Measurements from ENCODE around the gene RPS6KA3. TPM values are rescaled to one million over a fixed set of nuclear protein-coding genes. Genes with fewer than 3 reads are reported as not detected.

The RPS6KA3 gene
- total RNA-seq = 10 to 100 TPM; 80.2 to 82.0 TPM

GRCh38 chrX:20266810-20267606, at the start of gene RPS6KA3:
RPS6KA3 (minus strand) TSS chrX:20266909; CDS start chrX:20266632, 277 bp downstream.
- Mint-ChIP-seq H3K27ac (peak within 1 kb of the TSS; percentile 97), H3K36me3 (ENCODE audit: low read depth) (peaks cover 7% of the 10 kb centered on the region), H3K9me3 (ENCODE audit: insufficient read depth) (no peaks in the 10 kb centered on the region), H3K27me3 (ENCODE audit: low read depth) (no peaks in the 10 kb centered on the region), H3K4me1 (ENCODE audit: low read depth) (peaks cover 18% of the 10 kb centered on the region), H3K4me3 (peak within 1 kb of the TSS; percentile 97)
- ATAC-seq (peak; percentile 88), DNase-seq (peak; percentile 92)
- ChIA-PET CTCF (interaction anchor here (1.9 kb wide), 1 partner anchor 14 kb away, joined by 5 read pairs; no protein-coding TSS in a partner anchor), POLR2A (interaction anchor here (0.6 to 1.8 kb wide), 2 partner anchors 11 to 171 kb away, joined by 3 to 10 read pairs; no protein-coding TSS in a partner anchor)

GRCh38 chrX:20315140-20315539, 48.4 kb upstream of the RPS6KA3 start:
- no peaks in the 10 kb centered on the region for H3K36me3 Mint-ChIP-seq (ENCODE audit: low read depth)
- H3K27ac Mint-ChIP-seq = peak overlapping the region; percentile 76
- H3K4me1 Mint-ChIP-seq (ENCODE audit: low read depth) = peaks cover 8% of the 10 kb centered on the region
- ChIA-PET POLR2A (no interaction called here), CTCF (interaction anchor here (1.2 kb wide), 1 partner anchor 19 kb away, joined by 3 read pairs; no protein-coding TSS in a partner anchor)
- H3K9me3 Mint-ChIP-seq (ENCODE audit: insufficient read depth) = no peaks in the 10 kb centered on the region
- no peak for ATAC-seq
- H3K27me3 Mint-ChIP-seq (ENCODE audit: low read depth) = no peaks in the 10 kb centered on the region
- no peak overlapping the region for H3K4me3 Mint-ChIP-seq
- no peak for DNase-seq

DNA sequence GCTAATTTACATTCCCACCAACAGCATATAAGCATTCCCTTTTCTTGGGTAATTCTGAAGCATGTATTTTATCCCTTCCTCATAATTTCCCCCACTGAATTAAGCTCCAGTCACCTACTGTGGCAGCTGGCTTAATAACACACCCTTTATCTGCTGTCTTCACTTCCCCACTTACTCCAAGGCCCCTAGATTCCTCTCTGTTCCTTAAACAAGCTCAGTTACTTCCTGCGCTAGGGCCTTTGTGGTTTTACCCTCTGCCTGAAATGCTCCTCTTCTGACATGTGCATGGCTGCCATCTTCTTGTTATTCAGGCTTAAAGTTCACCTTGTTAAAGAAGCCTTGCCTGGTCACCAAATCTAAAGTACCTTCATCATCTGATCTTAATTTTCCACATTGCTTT, 47.2 kb upstream of the RPS6KA3 start:
- no peaks in the 10 kb centered on the region for H3K9me3 Mint-ChIP-seq (ENCODE audit: insufficient read depth)
- H3K27me3 Mint-ChIP-seq (ENCODE audit: low read depth) = no peaks in the 10 kb centered on the region
- H3K4me1 Mint-ChIP-seq (ENCODE audit: low read depth) = peaks cover 8% of the 10 kb centered on the region
- DNase-seq (no peak), ATAC-seq (no peak)
- H3K36me3 Mint-ChIP-seq (ENCODE audit: low read depth) = no peaks in the 10 kb centered on the region
- H3K4me3 Mint-ChIP-seq = no peak overlapping the region
- ChIA-PET POLR2A (no interaction called here), CTCF (interaction anchor here (0.7 kb wide), 1 partner anchor 12 kb away, joined by 3 read pairs; no protein-coding TSS in a partner anchor)
- no peak overlapping the region for H3K27ac Mint-ChIP-seq

- ATAC-seq (no peak), DNase-seq (no peak)
- POLR2A ChIA-PET = no interaction called here
- Mint-ChIP-seq H3K4me3 (no peak overlapping the region), H3K27me3 (ENCODE audit: low read depth) (no peaks in the 10 kb centered on the region), H3K4me1 (ENCODE audit: low read depth) (peaks cover 8% of the 10 kb centered on the region), H3K36me3 (ENCODE audit: low read depth) (no peaks in the 10 kb centered on the region), H3K9me3 (ENCODE audit: insufficient read depth) (no peaks in the 10 kb centered on the region), H3K27ac (no peak overlapping the region)
- CTCF ChIA-PET = no interaction called here
Measured at GRCh38 chrX:20312018-20312417, 45.3 kb upstream of the RPS6KA3 start.

DNA sequence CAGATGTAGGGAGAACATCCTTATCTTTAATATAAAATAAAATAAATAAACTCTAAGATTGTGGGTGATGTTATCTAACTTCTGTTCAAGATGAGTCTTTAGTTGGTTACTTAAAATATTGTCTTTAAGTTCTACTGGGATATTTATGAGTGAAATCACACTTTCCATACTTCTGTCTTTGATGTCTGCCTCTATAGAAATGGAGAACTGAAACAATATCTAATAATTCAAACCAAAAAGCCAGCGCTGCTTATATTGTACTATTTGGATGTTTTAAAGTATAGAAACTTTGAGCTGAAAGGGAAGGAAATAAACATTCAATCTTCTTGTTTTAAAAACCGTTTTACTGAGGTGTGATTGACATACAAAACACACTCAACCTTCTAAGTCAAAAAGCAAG, 44.8 kb upstream of the RPS6KA3 start:
- H3K4me1 Mint-ChIP-seq (ENCODE audit: low read depth) = peaks cover 8% of the 10 kb centered on the region
- DNase-seq = no peak
- ChIA-PET CTCF (no interaction called here), POLR2A (no interaction called here)
- no peaks in the 10 kb centered on the region for H3K27me3 Mint-ChIP-seq (ENCODE audit: low read depth)
- H3K4me3 Mint-ChIP-seq = no peak overlapping the region
- no peaks in the 10 kb centered on the region for H3K36me3 Mint-ChIP-seq (ENCODE audit: low read depth)
- no peak for ATAC-seq
- H3K9me3 Mint-ChIP-seq (ENCODE audit: insufficient read depth) = no peaks in the 10 kb centered on the region
- H3K27ac Mint-ChIP-seq = no peak overlapping the region

- CTCF ChIA-PET = no interaction called here
- H3K4me1 Mint-ChIP-seq (ENCODE audit: low read depth) = peaks cover 3% of the 10 kb centered on the region
- H3K27me3 Mint-ChIP-seq (ENCODE audit: low read depth) = no peaks in the 10 kb centered on the region
- DNase-seq = no peak
- no peak overlapping the region for H3K27ac Mint-ChIP-seq
- no peak for ATAC-seq
- POLR2A ChIA-PET = no interaction called here
- no peaks in the 10 kb centered on the region for H3K9me3 Mint-ChIP-seq (ENCODE audit: insufficient read depth)
- no peaks in the 10 kb centered on the region for H3K36me3 Mint-ChIP-seq (ENCODE audit: low read depth)
- H3K4me3 Mint-ChIP-seq = no peak overlapping the region
Measured at GRCh38 chrX:20309806-20310205, 43.1 kb upstream of the RPS6KA3 start.

GRCh38 chrX:20306668-20307067, 40.0 kb upstream of the RPS6KA3 start:
- CTCF ChIA-PET = no interaction called here
- H3K9me3 Mint-ChIP-seq (ENCODE audit: insufficient read depth) = no peaks in the 10 kb centered on the region

DNA sequence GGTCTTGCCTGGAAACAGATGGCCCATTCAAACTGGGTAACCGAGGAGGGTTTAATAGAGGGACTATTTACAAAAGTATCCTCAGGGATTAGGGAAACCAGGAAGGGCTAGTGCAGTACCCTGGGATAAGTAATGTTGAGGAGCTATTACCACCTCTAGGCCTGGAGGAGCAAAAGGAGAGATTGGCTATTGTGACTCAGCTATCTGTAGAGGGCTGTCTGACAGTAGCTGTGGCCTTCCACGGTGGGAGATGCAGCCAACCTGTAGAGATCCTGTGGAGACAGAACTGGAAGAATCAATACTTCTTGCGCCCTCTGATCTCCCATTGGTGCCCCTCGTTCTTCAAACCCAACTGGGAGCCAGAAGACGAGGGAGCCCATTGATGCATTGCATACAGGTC, 34.1 kb upstream of the RPS6KA3 start:
- peak; percentile 21 for DNase-seq
- ATAC-seq = peak; percentile 60
- Mint-ChIP-seq H3K27ac (no peak overlapping the region), H3K4me3 (no peak overlapping the region), H3K27me3 (ENCODE audit: low read depth) (peaks cover 11% of the 10 kb centered on the region), H3K9me3 (ENCODE audit: insufficient read depth) (no peaks in the 10 kb centered on the region), H3K4me1 (ENCODE audit: low read depth) (peaks cover 6% of the 10 kb centered on the region), H3K36me3 (ENCODE audit: low read depth) (no peaks in the 10 kb centered on the region)
- ChIA-PET CTCF (interaction anchor here (1.0 kb wide), 1 partner anchor 146 kb away, joined by 3 read pairs; no protein-coding TSS in a partner anchor), POLR2A (no interaction called here)

More at GRCh38 chrX:20306668-20307067, 40.0 kb upstream of the RPS6KA3 start:
- DNase-seq = no peak
- no peaks in the 10 kb centered on the region for H3K4me1 Mint-ChIP-seq (ENCODE audit: low read depth)
- H3K4me3 Mint-ChIP-seq = no peak overlapping the region
- no peak overlapping the region for H3K27ac Mint-ChIP-seq
- H3K36me3 Mint-ChIP-seq (ENCODE audit: low read depth) = no peaks in the 10 kb centered on the region
- POLR2A ChIA-PET = no interaction called here
- ATAC-seq = no peak
- no peaks in the 10 kb centered on the region for H3K27me3 Mint-ChIP-seq (ENCODE audit: low read depth)

DNA sequence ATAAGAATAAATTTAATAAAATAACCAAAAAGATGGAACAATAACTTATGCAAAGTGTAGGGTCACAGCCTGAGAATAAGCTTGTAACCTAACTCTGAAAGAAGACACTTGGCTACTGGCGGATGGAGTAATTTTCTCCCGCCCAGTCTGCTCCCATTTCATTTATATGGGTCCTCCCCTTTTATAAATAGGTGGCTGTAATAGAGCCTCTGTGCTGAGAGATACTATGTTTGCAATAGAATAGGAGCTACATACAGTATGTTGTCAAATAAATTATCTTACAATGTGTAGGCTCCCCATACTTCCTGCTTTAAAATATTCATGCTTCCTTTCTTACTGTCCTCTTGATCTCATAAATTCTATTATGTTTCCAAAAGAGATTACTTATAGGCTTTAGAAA, 28.2 kb upstream of the RPS6KA3 start:
- Mint-ChIP-seq H3K4me1 (ENCODE audit: low read depth) (peaks cover 6% of the 10 kb centered on the region), H3K9me3 (ENCODE audit: insufficient read depth) (no peaks in the 10 kb centered on the region), H3K36me3 (ENCODE audit: low read depth) (no peaks in the 10 kb centered on the region), H3K27ac (no peak overlapping the region), H3K27me3 (ENCODE audit: low read depth) (peaks cover 11% of the 10 kb centered on the region), H3K4me3 (no peak overlapping the region)
- CTCF ChIA-PET = no interaction called here
- DNase-seq (no peak), ATAC-seq (no peak)
- POLR2A ChIA-PET = no interaction called here

DNA sequence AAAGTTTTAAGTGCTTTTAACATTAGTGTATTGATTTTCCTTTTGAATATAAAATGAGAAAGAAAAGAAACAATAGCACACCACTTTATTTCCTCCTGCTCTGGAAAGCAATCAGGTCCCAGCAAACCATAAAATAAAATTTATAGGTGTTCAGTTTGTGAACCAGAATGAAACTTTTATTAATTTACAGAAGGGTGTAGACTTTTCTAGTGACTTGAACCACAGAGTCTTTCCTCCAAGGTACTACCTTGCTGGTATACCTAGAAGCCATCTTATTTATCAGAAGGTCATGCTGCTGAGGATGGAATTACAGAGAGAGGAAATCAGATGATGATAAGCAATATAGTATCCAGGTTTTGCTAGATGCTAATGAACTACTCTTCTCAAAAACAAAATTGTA, 27.6 kb upstream of the RPS6KA3 start:
- ChIA-PET CTCF (no interaction called here), POLR2A (no interaction called here)
- Mint-ChIP-seq H3K27me3 (ENCODE audit: low read depth) (peaks cover 11% of the 10 kb centered on the region), H3K36me3 (ENCODE audit: low read depth) (no peaks in the 10 kb centered on the region), H3K9me3 (ENCODE audit: insufficient read depth) (no peaks in the 10 kb centered on the region), H3K4me3 (no peak overlapping the region), H3K4me1 (ENCODE audit: low read depth) (peaks cover 6% of the 10 kb centered on the region), H3K27ac (no peak overlapping the region)
- ATAC-seq (no peak), DNase-seq (no peak)

DNA sequence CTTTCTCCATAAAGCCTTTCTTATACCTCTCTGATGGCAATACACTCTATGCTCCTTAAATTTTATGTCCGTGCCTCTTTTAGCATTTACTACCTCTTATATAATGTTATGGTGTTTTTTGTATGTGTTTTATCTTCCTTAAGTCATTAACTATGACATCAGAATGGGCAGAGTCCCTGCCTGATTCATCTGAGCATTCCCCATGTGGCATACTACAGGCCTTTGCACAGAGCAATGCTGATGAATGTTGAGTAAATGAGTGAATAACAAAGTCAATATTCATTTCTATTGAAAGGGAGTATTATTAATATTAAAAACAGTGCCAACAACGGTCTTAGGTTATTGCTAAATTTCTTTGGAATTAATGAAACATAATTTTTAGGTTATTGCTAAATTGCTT, 18.8 kb upstream of the RPS6KA3 start:
- CTCF ChIA-PET = no interaction called here
- Mint-ChIP-seq H3K27ac (no peak overlapping the region), H3K4me1 (ENCODE audit: low read depth) (no peaks in the 10 kb centered on the region), H3K27me3 (ENCODE audit: low read depth) (no peaks in the 10 kb centered on the region), H3K4me3 (no peak overlapping the region), H3K9me3 (ENCODE audit: insufficient read depth) (no peaks in the 10 kb centered on the region), H3K36me3 (ENCODE audit: low read depth) (no peaks in the 10 kb centered on the region)
- no peak for DNase-seq
- no peak for ATAC-seq
- POLR2A ChIA-PET = no interaction called here

- Mint-ChIP-seq H3K4me3 (no peak overlapping the region), H3K9me3 (ENCODE audit: insufficient read depth) (no peaks in the 10 kb centered on the region), H3K36me3 (ENCODE audit: low read depth) (no peaks in the 10 kb centered on the region), H3K27ac (no peak overlapping the region), H3K27me3 (ENCODE audit: low read depth) (no peaks in the 10 kb centered on the region), H3K4me1 (ENCODE audit: low read depth) (no peaks in the 10 kb centered on the region)
- ChIA-PET CTCF (no interaction called here), POLR2A (no interaction called here)
- DNase-seq = no peak
- no peak for ATAC-seq
Measured at GRCh38 chrX:20284992-20285391, 18.3 kb upstream of the RPS6KA3 start.

DNA sequence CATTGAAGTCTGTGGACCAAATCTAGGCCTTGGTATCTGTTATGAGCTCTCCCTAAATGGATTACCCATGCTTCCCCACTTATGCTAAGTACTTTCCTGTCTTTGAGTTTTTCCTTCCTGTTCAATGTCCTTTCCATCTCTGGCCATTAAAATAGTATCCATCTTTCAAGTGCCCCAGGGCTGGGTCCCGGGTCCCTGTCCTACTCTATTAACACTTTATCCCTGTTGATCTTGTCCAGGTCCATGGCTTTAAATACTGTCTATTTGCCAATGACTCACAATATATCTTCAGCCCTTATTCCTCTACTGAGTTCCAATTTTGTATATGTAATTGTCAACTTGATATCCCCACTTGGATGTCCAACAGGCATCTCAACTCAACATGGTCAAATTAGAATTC, 17.7 kb upstream of the RPS6KA3 start:
- no peaks in the 10 kb centered on the region for H3K36me3 Mint-ChIP-seq (ENCODE audit: low read depth)
- H3K9me3 Mint-ChIP-seq (ENCODE audit: insufficient read depth) = no peaks in the 10 kb centered on the region
- H3K27ac Mint-ChIP-seq = no peak overlapping the region
- no peaks in the 10 kb centered on the region for H3K4me1 Mint-ChIP-seq (ENCODE audit: low read depth)
- ChIA-PET CTCF (no interaction called here), POLR2A (no interaction called here)
- DNase-seq (no peak), ATAC-seq (no peak)
- H3K4me3 Mint-ChIP-seq = no peak overlapping the region
- no peaks in the 10 kb centered on the region for H3K27me3 Mint-ChIP-seq (ENCODE audit: low read depth)

All from activated CD8-positive, alpha-beta T cell treated with anti-CD3 and anti-CD28 coated beads, Interleukin-2, amount 10 ng/mL, durations not matched to agents 7 days and 5 days (primary cell).